Measurements from ENCODE around the gene NEK10. TPM values are rescaled to one million over a fixed set of nuclear protein-coding genes. Genes with fewer than 3 reads are reported as not detected.

NEK10 gene
- polyA plus RNA-seq, 2 donors: 0.26 to 0.55 TPM

- Histone ChIP-seq H3K4me1 (ENCODE audit: control insufficient read depth in 2 of 2, insufficient read depth in 2 of 2, low read length in 1 of 2) (no peaks in the 10 kb centered on the region), H3K27ac (ENCODE audit: low read depth in 2 of 2, low read length in 1 of 2) (no peak overlapping the region), H3K9me3 (ENCODE audit: control insufficient read depth in 2 of 2, insufficient read depth in 1 of 2, low read depth in 1 of 2, low read length in 1 of 2) (no peaks in the 10 kb centered on the region), H3K36me3 (ENCODE audit: control insufficient read depth in 2 of 2, insufficient read depth in 2 of 2, low read length in 1 of 2) (no peaks in the 10 kb centered on the region), H3K27me3 (ENCODE audit: control insufficient read depth in 1 of 2, insufficient read depth in 2 of 2, low read length in 2 of 2) (no peaks in the 10 kb centered on the region), H3K4me3 (ENCODE audit: low read depth in 1 of 2, low read length in 2 of 2) (no peak overlapping the region)
- WGBS, 2 donors: 80 to 82% methylated on average over 6 of the region's 6 CpGs
Measured at GRCh38 chr3:27105904-27106303, 263.3 kb downstream of the NEK10 start.

GRCh38 chr3:27097182-27097581 is 272.0 kb downstream of the NEK10 start:
- no peak overlapping the region for H3K4me3 ChIP-seq (ENCODE audit: low read depth in 1 of 2, low read length in 2 of 2)
- H3K4me1 ChIP-seq (ENCODE audit: control insufficient read depth in 2 of 2, insufficient read depth in 2 of 2, low read length in 1 of 2): no peaks in the 10 kb centered on the region
- H3K27me3 ChIP-seq (ENCODE audit: control insufficient read depth in 1 of 2, insufficient read depth in 2 of 2, low read length in 2 of 2): no peaks in the 10 kb centered on the region
- no peaks in the 10 kb centered on the region for H3K9me3 ChIP-seq (ENCODE audit: control insufficient read depth in 2 of 2, insufficient read depth in 1 of 2, low read depth in 1 of 2, low read length in 1 of 2)
- no peak overlapping the region for H3K27ac ChIP-seq (ENCODE audit: low read depth in 2 of 2, low read length in 1 of 2)
- H3K36me3 ChIP-seq (ENCODE audit: control insufficient read depth in 2 of 2, insufficient read depth in 2 of 2, low read length in 1 of 2): no peaks in the 10 kb centered on the region
- 48 to 65% methylated on average over 1 of the region's 1 CpG for WGBS, 2 donors

GRCh38 chr3:27095553-27096222 is 273.5 kb downstream of the NEK10 start:
- Histone ChIP-seq H3K9me3 (ENCODE audit: control insufficient read depth in 2 of 2, insufficient read depth in 1 of 2, low read depth in 1 of 2, low read length in 1 of 2) (no peaks in the 10 kb centered on the region), H3K4me3 (ENCODE audit: low read depth in 1 of 2, low read length in 2 of 2) (no peak overlapping the region), H3K27me3 (ENCODE audit: control insufficient read depth in 1 of 2, insufficient read depth in 2 of 2, low read length in 2 of 2) (no peaks in the 10 kb centered on the region), H3K27ac (ENCODE audit: low read depth in 2 of 2, low read length in 1 of 2) (no peak overlapping the region), H3K4me1 (ENCODE audit: control insufficient read depth in 2 of 2, insufficient read depth in 2 of 2, low read length in 1 of 2) (no peaks in the 10 kb centered on the region), H3K36me3 (ENCODE audit: control insufficient read depth in 2 of 2, insufficient read depth in 2 of 2, low read length in 1 of 2) (no peaks in the 10 kb centered on the region)
- 17 to 29% methylated on average over 2 of the region's 2 CpGs for WGBS, 2 donors

GRCh38 chr3:27094721-27095120 is 274.5 kb downstream of the NEK10 start:
- H3K4me3 ChIP-seq (ENCODE audit: low read depth in 1 of 2, low read length in 2 of 2): no peak overlapping the region
- no peaks in the 10 kb centered on the region for H3K4me1 ChIP-seq (ENCODE audit: control insufficient read depth in 2 of 2, insufficient read depth in 2 of 2, low read length in 1 of 2)
- H3K27ac ChIP-seq (ENCODE audit: low read depth in 2 of 2, low read length in 1 of 2): no peak overlapping the region
- no peaks in the 10 kb centered on the region for H3K36me3 ChIP-seq (ENCODE audit: control insufficient read depth in 2 of 2, insufficient read depth in 2 of 2, low read length in 1 of 2)
- H3K9me3 ChIP-seq (ENCODE audit: control insufficient read depth in 2 of 2, insufficient read depth in 1 of 2, low read depth in 1 of 2, low read length in 1 of 2): no peaks in the 10 kb centered on the region
- 38 to 40% methylated on average over 4 of the region's 4 CpGs for WGBS, 2 donors
- no peaks in the 10 kb centered on the region for H3K27me3 ChIP-seq (ENCODE audit: control insufficient read depth in 1 of 2, insufficient read depth in 2 of 2, low read length in 2 of 2)

GRCh38 chr3:27093771-27094170 is 275.4 kb downstream of the NEK10 start:
- Histone ChIP-seq H3K36me3 (ENCODE audit: control insufficient read depth in 2 of 2, insufficient read depth in 2 of 2, low read length in 1 of 2) (no peaks in the 10 kb centered on the region), H3K27ac (ENCODE audit: low read depth in 2 of 2, low read length in 1 of 2) (no peak overlapping the region), H3K4me1 (ENCODE audit: control insufficient read depth in 2 of 2, insufficient read depth in 2 of 2, low read length in 1 of 2) (no peaks in the 10 kb centered on the region), H3K9me3 (ENCODE audit: control insufficient read depth in 2 of 2, insufficient read depth in 1 of 2, low read depth in 1 of 2, low read length in 1 of 2) (no peaks in the 10 kb centered on the region), H3K4me3 (ENCODE audit: low read depth in 1 of 2, low read length in 2 of 2) (no peak overlapping the region), H3K27me3 (ENCODE audit: control insufficient read depth in 1 of 2, insufficient read depth in 2 of 2, low read length in 2 of 2) (no peaks in the 10 kb centered on the region)
- 43% methylated on average over 2 of the region's 2 CpGs for WGBS, 2 donors

GRCh38 chr3:27090275-27091041 is 278.7 kb downstream of the NEK10 start:
- H3K27ac ChIP-seq (ENCODE audit: low read depth in 2 of 2, low read length in 1 of 2): no peak overlapping the region
- H3K9me3 ChIP-seq (ENCODE audit: control insufficient read depth in 2 of 2, insufficient read depth in 1 of 2, low read depth in 1 of 2, low read length in 1 of 2): no peaks in the 10 kb centered on the region
- no peak overlapping the region for H3K4me3 ChIP-seq (ENCODE audit: low read depth in 1 of 2, low read length in 2 of 2)
- peaks cover 0 to 2% of the 10 kb centered on the region in 2 donors for H3K4me1 ChIP-seq (ENCODE audit: control insufficient read depth in 2 of 2, insufficient read depth in 2 of 2, low read length in 1 of 2)
- WGBS, 2 donors: 66 to 69% methylated on average over 6 of the region's 6 CpGs
- H3K27me3 ChIP-seq (ENCODE audit: control insufficient read depth in 1 of 2, insufficient read depth in 2 of 2, low read length in 2 of 2): no peaks in the 10 kb centered on the region
- no peaks in the 10 kb centered on the region for H3K36me3 ChIP-seq (ENCODE audit: control insufficient read depth in 2 of 2, insufficient read depth in 2 of 2, low read length in 1 of 2)

- H3K36me3 ChIP-seq (ENCODE audit: control insufficient read depth in 2 of 2, insufficient read depth in 2 of 2, low read length in 1 of 2): no peaks in the 10 kb centered on the region
- no peaks in the 10 kb centered on the region for H3K27me3 ChIP-seq (ENCODE audit: control insufficient read depth in 1 of 2, insufficient read depth in 2 of 2, low read length in 2 of 2)
- 53 to 71% methylated on average over 1 of the region's 1 CpG for WGBS, 2 donors
- peaks cover 0 to 2% of the 10 kb centered on the region in 2 donors for H3K4me1 ChIP-seq (ENCODE audit: control insufficient read depth in 2 of 2, insufficient read depth in 2 of 2, low read length in 1 of 2)
- H3K27ac ChIP-seq (ENCODE audit: low read depth in 2 of 2, low read length in 1 of 2): no peak overlapping the region
- no peaks in the 10 kb centered on the region for H3K9me3 ChIP-seq (ENCODE audit: control insufficient read depth in 2 of 2, insufficient read depth in 1 of 2, low read depth in 1 of 2, low read length in 1 of 2)
- H3K4me3 ChIP-seq (ENCODE audit: low read depth in 1 of 2, low read length in 2 of 2): no peak overlapping the region
Measured at GRCh38 chr3:27089645-27090044, 279.5 kb downstream of the NEK10 start.

GRCh38 chr3:27089068-27089467 is 280.1 kb downstream of the NEK10 start:
- peak overlapping the region in 1 of 2 donors; percentile 9 for H3K27ac ChIP-seq (ENCODE audit: low read depth in 2 of 2, low read length in 1 of 2)
- 24 to 35% methylated on average over 2 of the region's 2 CpGs for whole genome bisulfite sequencing, 2 donors
- H3K9me3 ChIP-seq (ENCODE audit: control insufficient read depth in 2 of 2, insufficient read depth in 1 of 2, low read depth in 1 of 2, low read length in 1 of 2): no peaks in the 10 kb centered on the region
- H3K27me3 ChIP-seq (ENCODE audit: control insufficient read depth in 1 of 2, insufficient read depth in 2 of 2, low read length in 2 of 2): no peaks in the 10 kb centered on the region
- H3K36me3 ChIP-seq (ENCODE audit: control insufficient read depth in 2 of 2, insufficient read depth in 2 of 2, low read length in 1 of 2): no peaks in the 10 kb centered on the region
- H3K4me1 ChIP-seq (ENCODE audit: control insufficient read depth in 2 of 2, insufficient read depth in 2 of 2, low read length in 1 of 2): peaks cover 0 to 2% of the 10 kb centered on the region in 2 donors
- H3K4me3 ChIP-seq (ENCODE audit: low read depth in 1 of 2, low read length in 2 of 2): no peak overlapping the region

GRCh38 chr3:27085829-27086730 is 283.1 kb downstream of the NEK10 start:
- Histone ChIP-seq H3K4me1 (ENCODE audit: control insufficient read depth in 2 of 2, insufficient read depth in 2 of 2, low read length in 1 of 2) (peaks cover 0 to 2% of the 10 kb centered on the region in 2 donors), H3K9me3 (ENCODE audit: control insufficient read depth in 2 of 2, insufficient read depth in 1 of 2, low read depth in 1 of 2, low read length in 1 of 2) (no peaks in the 10 kb centered on the region), H3K36me3 (ENCODE audit: control insufficient read depth in 2 of 2, insufficient read depth in 2 of 2, low read length in 1 of 2) (no peaks in the 10 kb centered on the region), H3K4me3 (ENCODE audit: low read depth in 1 of 2, low read length in 2 of 2) (no peak overlapping the region), H3K27me3 (ENCODE audit: control insufficient read depth in 1 of 2, insufficient read depth in 2 of 2, low read length in 2 of 2) (no peaks in the 10 kb centered on the region), H3K27ac (ENCODE audit: low read depth in 2 of 2, low read length in 1 of 2) (no peak overlapping the region)
- WGBS, 2 donors: 75 to 78% methylated on average over 5 of the region's 5 CpGs
